Esophagus squamous epithelium (tissue), 5 donors: ENCODE data around the gene FZD10. TPM values are rescaled to one million over a fixed set of nuclear protein-coding genes. Genes with fewer than 3 reads are reported as not detected.

Source experiments
- DNase-seq: peaks from one replicate; lab custom pipeline; 2025; lab: John Stamatoyannopoulos, UW
- H3K27ac ChIP-seq, 4 donors: fragments of 200-600 bp; sonication (generic); one replicate each; pipeline ENCODE4 v1.5.1; 2016 to 2019; ENCODE audit warnings: mild to moderate bottlenecking in 1 of 4
- H3K27me3 ChIP-seq, 4 donors: fragments of 200-600 bp; sonication (generic); 1 replicate in 3 of 4; 2 replicates in 1 of 4; pipeline versions ENCODE4 v1.5.1 to v1.6.0; 2017 to 2021; ENCODE audit warnings: antibody characterized with exemption in 1 of 4
- H3K36me3 ChIP-seq, 3 donors: fragments of 200-600 bp; sonication (generic); one replicate each; pipeline ENCODE4 v1.5.1; 2016 to 2019
- H3K4me1 ChIP-seq, 3 donors: fragments of 200-600 bp; sonication (generic); one replicate each; pipeline ENCODE4 v1.5.1; 2017 to 2019
- H3K4me3 ChIP-seq, 4 donors: fragments of 200-600 bp; sonication (generic); 1 replicate in 3 of 4; 2 replicates in 1 of 4; pipeline ENCODE4 v1.5.1; 2016 to 2019; ENCODE audit warnings: mild to moderate bottlenecking in 2 of 4, moderate library complexity in 1 of 4
- H3K9me3 ChIP-seq, 3 donors: fragments of 200-600 bp; sonication (generic); one replicate each; pipeline ENCODE4 v1.5.1; 2016 to 2019
- POLR2A ChIP-seq, 4 donors: fragments of 450-650 bp; IDR thresholded peaks; one replicate each; pipeline ENCODE4 v1.6.1; 2017; ENCODE audit warnings: antibody characterized with exemption in 4 of 4, mild to moderate bottlenecking in 4 of 4, moderate library complexity in 3 of 4
- WGBS, 2 donors: methylation state at CpG; one replicate each; pipeline ENCODE4 v1.1.5; 2018; 5-methylcytosine and 5-hydroxymethylcytosine counted together
- intact Hi-C: fragments of 100-400 bp; cut with DNase I; formaldehyde crosslinking; loops from one replicate; pipeline ENCODE4 v1.15.0; 2022
- total RNA-seq, 4 donors: library from RNA; depleted of rRNA; stranded (reverse); fragments of >200 nt; gene quantifications; one replicate each; pipeline ENCODE4 v1.1.0, GENCODE V29; 2016
- TF ChIP-seq, protein P1 (sequence below), 6 experiments: fragments of 450-650 bp in 4 of 6; fragments of 200-600 bp in 2 of 6; sonication (generic) in 2 of 6; IDR thresholded peaks; one replicate each; pipeline ENCODE4 v1.5.1; 2016 to 2019; ENCODE audit warnings: antibody characterized with exemption in 6 of 6, mild to moderate bottlenecking in 4 of 6, moderate library complexity in 4 of 6
- donor health status: DM: yes; HTN: yes; CAD: no.

Gene FZD10
- total RNA-seq, 4 donors from 2014 or later, result 7.2 to 16.3 (median 11.6) TPM

- intact Hi-C loops, result no loop called here
- 33 to 73% methylated on average over 6 of the region's 6 CpGs for WGBS, 2 donors
- H3K4me1 ChIP-seq, result peaks cover 0 to 32% (median 0%) of the 10 kb centered on the region in 3 donors
- H3K27ac ChIP-seq, result no peak overlapping the region
- DNase-seq, result no peak
- TF ChIP-seq, protein P1, sequence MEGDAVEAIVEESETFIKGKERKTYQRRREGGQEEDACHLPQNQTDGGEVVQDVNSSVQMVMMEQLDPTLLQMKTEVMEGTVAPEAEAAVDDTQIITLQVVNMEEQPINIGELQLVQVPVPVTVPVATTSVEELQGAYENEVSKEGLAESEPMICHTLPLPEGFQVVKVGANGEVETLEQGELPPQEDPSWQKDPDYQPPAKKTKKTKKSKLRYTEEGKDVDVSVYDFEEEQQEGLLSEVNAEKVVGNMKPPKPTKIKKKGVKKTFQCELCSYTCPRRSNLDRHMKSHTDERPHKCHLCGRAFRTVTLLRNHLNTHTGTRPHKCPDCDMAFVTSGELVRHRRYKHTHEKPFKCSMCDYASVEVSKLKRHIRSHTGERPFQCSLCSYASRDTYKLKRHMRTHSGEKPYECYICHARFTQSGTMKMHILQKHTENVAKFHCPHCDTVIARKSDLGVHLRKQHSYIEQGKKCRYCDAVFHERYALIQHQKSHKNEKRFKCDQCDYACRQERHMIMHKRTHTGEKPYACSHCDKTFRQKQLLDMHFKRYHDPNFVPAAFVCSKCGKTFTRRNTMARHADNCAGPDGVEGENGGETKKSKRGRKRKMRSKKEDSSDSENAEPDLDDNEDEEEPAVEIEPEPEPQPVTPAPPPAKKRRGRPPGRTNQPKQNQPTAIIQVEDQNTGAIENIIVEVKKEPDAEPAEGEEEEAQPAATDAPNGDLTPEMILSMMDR (IDR thresholded peaks at IDR 0.05), result no peak
- no peak for TF ChIP-seq POLR2A (IDR thresholded peaks at IDR 0.05)
- H3K4me3 ChIP-seq, result no peak overlapping the region
- H3K27me3 ChIP-seq, result peaks cover 0 to 34% (median 0%) of the 10 kb centered on the region in 4 donors
- no peaks in the 10 kb centered on the region for H3K36me3 ChIP-seq
- H3K9me3 ChIP-seq, result no peaks in the 10 kb centered on the region
Observed at GRCh38 chr12:130169256-130169655, 7.0 kb downstream of the FZD10 start.

DNA sequence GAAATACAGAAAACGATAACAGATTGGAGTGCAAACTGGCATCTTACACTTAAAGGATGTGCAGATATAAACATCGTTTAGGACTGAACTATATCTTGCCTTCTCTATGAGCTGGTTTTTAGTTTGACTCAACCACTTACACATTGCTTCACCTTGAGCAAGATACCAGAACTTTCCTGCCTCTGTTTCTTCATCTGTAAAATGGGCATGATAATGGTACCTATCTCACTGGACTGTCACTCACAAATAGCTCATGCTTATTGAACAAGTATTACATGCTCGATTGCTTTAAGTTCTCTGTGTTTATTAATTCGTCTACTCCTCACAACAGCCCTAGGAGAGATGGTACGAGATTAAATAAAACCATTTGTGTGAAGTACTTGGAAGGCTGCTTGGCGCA, 7.7 kb downstream of the FZD10 start:
- no peak overlapping the region for H3K27ac ChIP-seq
- no peaks in the 10 kb centered on the region for H3K36me3 ChIP-seq
- TF ChIP-seq, protein P1 (IDR thresholded peaks at IDR 0.05), result no peak
- peaks cover 0 to 27% (median 0%) of the 10 kb centered on the region in 4 donors for H3K27me3 ChIP-seq
- 61 to 66% methylated on average over 6 of the region's 6 CpGs for WGBS, 2 donors
- no peak for DNase-seq
- no peaks in the 10 kb centered on the region for H3K9me3 ChIP-seq
- intact Hi-C loops, result no loop called here
- peaks cover 0 to 26% (median 0%) of the 10 kb centered on the region in 3 donors for H3K4me1 ChIP-seq
- no peak overlapping the region for H3K4me3 ChIP-seq

DNA sequence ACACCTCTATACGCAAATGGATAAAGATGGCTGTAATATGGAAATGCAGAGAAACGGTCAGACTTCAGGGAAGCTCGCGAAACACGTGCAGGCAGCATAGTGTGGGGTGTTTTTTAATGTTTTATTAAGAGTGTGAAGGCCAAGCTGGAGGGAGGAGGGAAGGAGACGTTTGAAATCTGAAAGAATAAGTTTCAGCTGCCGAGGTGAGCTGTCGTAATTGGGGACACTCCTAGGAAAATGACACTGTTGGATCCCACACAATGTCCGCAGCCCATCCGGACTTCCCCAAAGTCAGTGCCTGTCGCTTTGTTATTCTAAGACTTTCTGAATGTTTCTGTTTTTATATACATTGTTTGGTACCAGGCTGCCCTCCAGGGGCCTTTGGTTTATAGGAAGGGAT, 8.3 kb downstream of the FZD10 start:
- intact Hi-C loops, result no loop called here
- H3K9me3 ChIP-seq, result no peaks in the 10 kb centered on the region
- 50 to 54% methylated on average over 11 of the region's 11 CpGs for WGBS, 2 donors
- peaks cover 0 to 19% (median 0%) of the 10 kb centered on the region in 3 donors for H3K4me1 ChIP-seq
- TF ChIP-seq, protein P1 (IDR thresholded peaks at IDR 0.05), result no peak
- no peak for TF ChIP-seq POLR2A (IDR thresholded peaks at IDR 0.05)
- no peaks in the 10 kb centered on the region for H3K36me3 ChIP-seq
- no peak overlapping the region for H3K4me3 ChIP-seq
- H3K27me3 ChIP-seq, result peaks cover 0 to 26% (median 0%) of the 10 kb centered on the region in 4 donors
- no peak for DNase-seq
- H3K27ac ChIP-seq, result no peak overlapping the region

- WGBS, 2 donors, result 30 to 32% methylated on average over 14 of the region's 14 CpGs
- TF ChIP-seq, protein P1 (IDR thresholded peaks at IDR 0.05), result no peak
- TF ChIP-seq POLR2A (IDR thresholded peaks at IDR 0.05), result no peak
- no peaks in the 10 kb centered on the region for H3K9me3 ChIP-seq
- no peak for DNase-seq
- no peak overlapping the region for H3K4me3 ChIP-seq
- H3K27ac ChIP-seq, result no peak overlapping the region
- intact Hi-C loops, result no loop called here
- no peaks in the 10 kb centered on the region for H3K36me3 ChIP-seq
- peaks cover 0 to 16% (median 0%) of the 10 kb centered on the region in 4 donors for H3K27me3 ChIP-seq
- H3K4me1 ChIP-seq, result peaks cover 0 to 5% (median 0%) of the 10 kb centered on the region in 3 donors
Observed at GRCh38 chr12:130177635-130178242, 15.5 kb downstream of the FZD10 start.

DNA sequence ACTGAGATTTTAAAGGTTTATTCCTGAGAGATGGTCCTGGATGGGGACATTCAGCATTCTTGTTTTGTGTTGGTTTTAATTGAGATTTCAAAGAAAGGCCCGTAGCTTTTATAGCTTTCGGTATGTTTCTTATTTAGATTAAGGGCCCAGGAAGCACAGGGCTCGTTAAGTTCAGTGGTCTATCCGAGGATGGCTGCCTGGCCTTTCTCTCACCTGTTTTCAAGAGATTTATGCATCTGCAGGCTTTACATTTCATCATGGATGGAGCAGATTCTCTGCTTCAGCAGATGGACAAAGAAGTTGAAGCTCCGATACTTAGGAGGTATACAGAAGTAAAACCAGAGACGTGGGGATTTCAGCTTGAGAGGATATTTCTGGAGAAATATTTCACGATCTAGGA, 16.0 kb downstream of the FZD10 start:
- Histone ChIP-seq H3K9me3 (no peaks in the 10 kb centered on the region), H3K27me3 (peaks cover 0 to 16% (median 0%) of the 10 kb centered on the region in 4 donors), H3K36me3 (no peaks in the 10 kb centered on the region), H3K4me3 (no peak overlapping the region), H3K4me1 (peaks cover 0 to 5% (median 0%) of the 10 kb centered on the region in 3 donors), H3K27ac (no peak overlapping the region)
- 70 to 73% methylated on average over 7 of the region's 7 CpGs for WGBS, 2 donors
- intact Hi-C loops, result no loop called here
- no peak for DNase-seq
- TF ChIP-seq POLR2A (IDR thresholded peaks at IDR 0.05), result no peak
- TF ChIP-seq, protein P1 (IDR thresholded peaks at IDR 0.05), result no peak
